HepG2 (cell line): ENCODE measurements around the gene ITGA7. TPM values are rescaled to one million over a fixed set of nuclear protein-coding genes. Genes with fewer than 3 reads are reported as not detected.
A peak's percentile ranks its signal among the peaks of the same experiment; 100 is the strongest.

Experiments used
- AGO2 ChIP-seq: fragments of 200-400 bp; formaldehyde crosslinking; optimal IDR thresholded peaks from 2 replicates; pipeline ENCODE3; 2017; ENCODE audit warnings: mild to moderate bottlenecking, low read depth, low read length, moderate library complexity
- CBX2 ChIP-seq, 2 experiments: fragments of 200-600 bp in 1 of 2; sonication (generic); formaldehyde crosslinking in 1 of 2; IDR thresholded peaks; 2 replicates each; pipeline versions ENCODE4 v1.7.0 to v1.8.1; 2018 to 2022; ENCODE audit warnings: low read depth in 2 of 2, low read length in 1 of 2, mild to moderate bottlenecking in 1 of 2, missing genetic modification reagents in 1 of 2
- DMAP1 ChIP-seq: IDR thresholded peaks from 2 replicates; pipeline ENCODE4 v1.6.1; 2016
- GATAD1 ChIP-seq: IDR thresholded peaks from 2 replicates; pipeline ENCODE4 v1.6.1; 2016; ENCODE audit warnings: missing genetic modification reagents, missing compliant biosample characterization
- JARID2 ChIP-seq: sonication (generic); formaldehyde crosslinking; IDR thresholded peaks from 2 replicates; pipeline ENCODE4 v1.8.1; 2023; ENCODE audit warnings: missing genetic modification reagents, inconsistent platforms; ENCODE audit not compliant: insufficient replicate concordance
- MED1 ChIP-seq: sonication (generic); formaldehyde crosslinking; IDR thresholded peaks from 2 replicates; pipeline ENCODE4 v1.4.0; 2020; ENCODE audit warnings: missing genetic modification reagents
- MXD3 ChIP-seq: IDR thresholded peaks from 2 replicates; pipeline ENCODE4 v1.6.1; 2016; ENCODE audit warnings: mild to moderate bottlenecking, missing biosample characterization, missing genetic modification reagents
- NAIF1 ChIP-seq: sonication (generic); formaldehyde crosslinking; IDR thresholded peaks from 2 replicates; pipeline ENCODE4 v1.5.0; 2020; ENCODE audit warnings: mild to moderate bottlenecking, missing genetic modification reagents, borderline replicate concordance
- NFIC ChIP-seq: IDR thresholded peaks from 2 replicates; pipeline ENCODE4 v1.6.1; 2012; ENCODE audit warnings: mild to moderate bottlenecking, low read length, inconsistent platforms
- NR0B2 ChIP-seq: sonication (generic); formaldehyde crosslinking; IDR thresholded peaks from 2 replicates; pipeline ENCODE4 v1.4.0; 2020; ENCODE audit warnings: mild to moderate bottlenecking, missing genetic modification reagents
- NR2F1 ChIP-seq, 2 experiments: fragments of 450-650 bp in 1 of 2; formaldehyde crosslinking in 1 of 2; IDR thresholded peaks; 2 replicates each; pipeline versions ENCODE4 v1.5.0 to v1.6.1; 2016 to 2020; ENCODE audit warnings: mild to moderate bottlenecking in 1 of 2, missing compliant biosample characterization in 1 of 2, missing genetic modification reagents in 1 of 2, moderate library complexity in 1 of 2
- NR2F2 ChIP-seq: IDR thresholded peaks from 2 replicates; pipeline ENCODE4 v1.6.1; 2012; ENCODE audit warnings: low read depth, inconsistent platforms, borderline replicate concordance
- PRMT3 ChIP-seq: sonication (generic); formaldehyde crosslinking; IDR thresholded peaks from 2 replicates; pipeline ENCODE4 v1.8.1; 2022; ENCODE audit warnings: low read depth, mild to moderate bottlenecking, moderate library complexity, missing genetic modification reagents, borderline replicate concordance
- RORA ChIP-seq: sonication (generic); formaldehyde crosslinking; IDR thresholded peaks from 2 replicates; pipeline ENCODE4 v1.5.0; 2020; ENCODE audit warnings: mild to moderate bottlenecking, missing genetic modification reagents, moderate library complexity
- SAP130 ChIP-seq: IDR thresholded peaks from 2 replicates; pipeline ENCODE4 v1.6.1; 2016; ENCODE audit warnings: low read depth
- YEATS2 ChIP-seq: sonication (generic); formaldehyde crosslinking; IDR thresholded peaks from 2 replicates; pipeline ENCODE4 v1.4.0; 2020; ENCODE audit warnings: missing genetic modification reagents, borderline replicate concordance
- ZBTB37 ChIP-seq: sonication (generic); formaldehyde crosslinking; IDR thresholded peaks from 2 replicates; pipeline ENCODE4 v1.4.0; 2020; ENCODE audit warnings: mild to moderate bottlenecking, missing genetic modification reagents
- ZNF275 ChIP-seq: sonication (generic); formaldehyde crosslinking; IDR thresholded peaks from 2 replicates; pipeline ENCODE4 v1.8.0; 2022; ENCODE audit warnings: missing genetic modification reagents, mild to moderate bottlenecking, inconsistent platforms, borderline replicate concordance
- ZNF430 ChIP-seq: sonication (generic); formaldehyde crosslinking; IDR thresholded peaks from 2 replicates; pipeline ENCODE4 v1.9.0; 2021; ENCODE audit warnings: mild to moderate bottlenecking, missing genetic modification reagents
- ZNF574 ChIP-seq: sonication (generic); formaldehyde crosslinking; IDR thresholded peaks from 2 replicates; pipeline ENCODE4 v1.4.0; 2020; ENCODE audit warnings: missing genetic modification reagents
- ZNF878 ChIP-seq: sonication (generic); formaldehyde crosslinking; IDR thresholded peaks from 2 replicates; pipeline ENCODE4 v1.8.1; 2023; ENCODE audit warnings: mild to moderate bottlenecking, missing genetic modification reagents, moderate library complexity
- ZSCAN22 ChIP-seq: sonication (generic); formaldehyde crosslinking; IDR thresholded peaks from 2 replicates; pipeline ENCODE4 v1.4.0; 2020; ENCODE audit warnings: mild to moderate bottlenecking, missing genetic modification reagents
- polyA plus RNA-seq, 8 experiments: library from polyadenylated mRNA; depleted of rRNA in 3 of 8; stranded (reverse) in 7 of 8; unstranded in 1 of 8; fragments of >200 nt; fragmentation: Illumina TruSeq in 4 of 8; extraction: Trizol in 4 of 8; gene quantifications; 2 replicates each; pipeline versions ENCODE4 v1.2.1 to v1.2.3, GENCODE V29; 2011 to 2016; ENCODE audit warnings: low read depth in 4 of 8, missing spikeins in 1 of 8, mixed read lengths in 1 of 8; ENCODE audit not compliant: insufficient read depth in 1 of 8
- total RNA-seq, 5 experiments: library from RNA; depleted of rRNA; stranded (reverse); fragments of >200 nt; fragmentation: Illumina TruSeq; extraction: Trizol; gene quantifications; 2 replicates each; pipeline ENCODE4 v1.2.3, GENCODE V29; 2016; ENCODE audit warnings: low read depth in 1 of 5

Gene ITGA7
- total and polyA plus RNA-seq, 2 of the 13 experiments (the other 11 are each of a cell fraction or from before 2014, with no cell fraction given), result 0.65 to 0.75 TPM

- no peak for TF ChIP-seq ZNF275
- 0 out of 2 replicates have a peak, but pooled peaks have one; percentile 38 for TF ChIP-seq NAIF1 (CRISPR knock-in tag)
- TF ChIP-seq ZBTB37, result no peak
- TF ChIP-seq NR2F2, result peak; percentile 26; the same call in 1 of the 2 replicates
- TF ChIP-seq ZNF574, result peak; percentile 54; the same call in 1 of the 2 replicates
- TF ChIP-seq JARID2, result no peak
- peak; percentile 28; the same call in 1 of the 2 replicates for TF ChIP-seq GATAD1 (CRISPR knock-in tag)
- TF ChIP-seq PRMT3 (CRISPR knock-in tag), result no peak
- TF ChIP-seq ZSCAN22 (CRISPR knock-in tag), result no peak
- peak; percentile 7; the same call in 1 of the 2 replicates for TF ChIP-seq YEATS2 (CRISPR knock-in tag)
- peak; percentile 56 for TF ChIP-seq AGO2
- no peak for TF ChIP-seq MXD3
- no peak for TF ChIP-seq RORA
- no peak for TF ChIP-seq NFIC
- TF ChIP-seq NR2F1 (CRISPR knock-in tag; IDR thresholded peaks at IDR 0.05), result peak; percentile 27 to 47; a peak in 2 of 4 replicates
- TF ChIP-seq DMAP1, result peak; percentile 82
- 0 out of 2 replicates have a peak, but pooled peaks have one; percentile 46 for TF ChIP-seq ZNF878 (CRISPR knock-in tag)
- peak; percentile 91 for TF ChIP-seq SAP130
- TF ChIP-seq CBX2 (IDR thresholded peaks at IDR 0.05; ENCODE audit: low read depth, low read length), result no peak
- no peak for TF ChIP-seq CBX2 (CRISPR knock-in tag; IDR thresholded peaks at IDR 0.05; ENCODE audit: low read depth)
- TF ChIP-seq ZNF430 (CRISPR knock-in tag), result peak; percentile 57; the same call in 1 of the 2 replicates
- no peak; the same call in 1 of the 2 replicates for TF ChIP-seq NR0B2
- peak; percentile 53 for TF ChIP-seq MED1 (CRISPR knock-in tag)
Measured at GRCh38 chr12:55728939-55729818, 21.5 kb upstream of the ITGA7 start, which contains the start of gene CD63 (continued).
